ENCODE data around the gene CCDC85A.

The CCDC85A gene

GRCh38 chr2:56369316-56369715 lies 185.5 kb downstream of the CCDC85A start:
- DNase-seq = no peak
- no peaks in the 10 kb centered on the region for H3K9me3 ChIP-seq (replicated peaks; ENCODE audit: insufficient read depth, low read length)
- H4K20me1 ChIP-seq (ENCODE audit: insufficient read depth, low read length) = no peaks in the 10 kb centered on the region
- no peak overlapping the region for H3K4me2 ChIP-seq (ENCODE audit: low read depth, low read length)
- TF ChIP-seq EZH2 (optimal IDR thresholded peaks at IDR 0.05; ENCODE audit: low read depth, low read length) (no peak), CTCF (IDR thresholded peaks at IDR 0.05; ENCODE audit: low read length) (no peak), EZH2phosphoT487 (IDR thresholded peaks at IDR 0.05; ENCODE audit: low read length) (no peak)
- no peak overlapping the region for H3K4me3 ChIP-seq (ENCODE audit: low read length)
- no peaks in the 10 kb centered on the region for H3K79me2 ChIP-seq (ENCODE audit: low read length)
- no peak overlapping the region for H3K9ac ChIP-seq (ENCODE audit: low read length)
- no peak overlapping the region for H2AFZ ChIP-seq (ENCODE audit: low read length)
- no peaks in the 10 kb centered on the region for H3K4me1 ChIP-seq (ENCODE audit: low read length)
- no peak overlapping the region for H3K27ac ChIP-seq (ENCODE audit: low read length)
- H3K9me2 ChIP-seq (replicated peaks; ENCODE audit: insufficient read depth, low read length) = no peaks in the 10 kb centered on the region
- no peaks in the 10 kb centered on the region for H3K36me3 ChIP-seq (replicated peaks; ENCODE audit: insufficient read depth, low read length)
- no peaks in the 10 kb centered on the region for H3F3A ChIP-seq (ENCODE audit: insufficient read depth, low read length)
- H3K27me3 ChIP-seq (replicated peaks; ENCODE audit: insufficient read depth, low read length) = no peaks in the 10 kb centered on the region

- no peak overlapping the region for H3K9ac ChIP-seq (ENCODE audit: low read length)
- no peak overlapping the region for H3K4me2 ChIP-seq (ENCODE audit: low read depth, low read length)
- H3K27me3 ChIP-seq (replicated peaks; ENCODE audit: insufficient read depth, low read length) = no peaks in the 10 kb centered on the region
- H3K9me2 ChIP-seq (replicated peaks; ENCODE audit: insufficient read depth, low read length) = no peaks in the 10 kb centered on the region
- H4K20me1 ChIP-seq (ENCODE audit: insufficient read depth, low read length) = no peaks in the 10 kb centered on the region
- DNase-seq = no peak
- no peaks in the 10 kb centered on the region for H3K36me3 ChIP-seq (replicated peaks; ENCODE audit: insufficient read depth, low read length)
- TF ChIP-seq EZH2 (optimal IDR thresholded peaks at IDR 0.05; ENCODE audit: low read depth, low read length) (no peak), CTCF (IDR thresholded peaks at IDR 0.05; ENCODE audit: low read length) (no peak), EZH2phosphoT487 (IDR thresholded peaks at IDR 0.05; ENCODE audit: low read length) (no peak)
- H2AFZ ChIP-seq (ENCODE audit: low read length) = no peak overlapping the region
- H3K4me1 ChIP-seq (ENCODE audit: low read length) = no peaks in the 10 kb centered on the region
- no peaks in the 10 kb centered on the region for H3K79me2 ChIP-seq (ENCODE audit: low read length)
- H3K27ac ChIP-seq (ENCODE audit: low read length) = no peak overlapping the region
- H3K4me3 ChIP-seq (ENCODE audit: low read length) = no peak overlapping the region
- no peaks in the 10 kb centered on the region for H3F3A ChIP-seq (ENCODE audit: insufficient read depth, low read length)
- no peaks in the 10 kb centered on the region for H3K9me3 ChIP-seq (replicated peaks; ENCODE audit: insufficient read depth, low read length)
These were observed 188.4 kb downstream of the CCDC85A start for GRCh38 chr2:56372071-56372656.

- no peaks in the 10 kb centered on the region for H3K36me3 ChIP-seq (replicated peaks; ENCODE audit: insufficient read depth, low read length)
- no peak overlapping the region for H3K4me2 ChIP-seq (ENCODE audit: low read depth, low read length)
- no peaks in the 10 kb centered on the region for H3F3A ChIP-seq (ENCODE audit: insufficient read depth, low read length)
- H4K20me1 ChIP-seq (ENCODE audit: insufficient read depth, low read length) = no peaks in the 10 kb centered on the region
- H3K9me2 ChIP-seq (replicated peaks; ENCODE audit: insufficient read depth, low read length) = no peaks in the 10 kb centered on the region
- TF ChIP-seq EZH2phosphoT487 (IDR thresholded peaks at IDR 0.05; ENCODE audit: low read length) (no peak), CTCF (IDR thresholded peaks at IDR 0.05; ENCODE audit: low read length) (no peak), EZH2 (optimal IDR thresholded peaks at IDR 0.05; ENCODE audit: low read depth, low read length) (no peak)
- no peaks in the 10 kb centered on the region for H3K4me1 ChIP-seq (ENCODE audit: low read length)
- H2AFZ ChIP-seq (ENCODE audit: low read length) = no peak overlapping the region
- H3K79me2 ChIP-seq (ENCODE audit: low read length) = no peaks in the 10 kb centered on the region
- H3K27ac ChIP-seq (ENCODE audit: low read length) = no peak overlapping the region
- no peak overlapping the region for H3K4me3 ChIP-seq (ENCODE audit: low read length)
- no peak overlapping the region for H3K9ac ChIP-seq (ENCODE audit: low read length)
- H3K9me3 ChIP-seq (replicated peaks; ENCODE audit: insufficient read depth, low read length) = no peaks in the 10 kb centered on the region
- H3K27me3 ChIP-seq (replicated peaks; ENCODE audit: insufficient read depth, low read length) = no peaks in the 10 kb centered on the region
- no peak for DNase-seq
These were observed 191.5 kb downstream of the CCDC85A start for GRCh38 chr2:56375251-56375650.

Data from MM.1S (cell line).